Aorta (tissue), 5 donors: Measurements from ENCODE around the gene GPR137B. TPM values are rescaled to one million over a fixed set of nuclear protein-coding genes. Genes with fewer than 3 reads are reported as not detected.
"Not testable (repeated sequence)": the region's sequence is repeated elsewhere in the genome, so short reads cannot be mapped to it uniquely, and the experiment has no call there.

Experiments used
- ATAC-seq: fragments of 200-7000 bp; cut with Tn5 transposase; one replicate; pipeline ENCODE4 v1.9.1; 2022; ENCODE audit warnings: moderate library complexity; ENCODE audit not compliant: low FRiP score
- DNase-seq, 2 donors: peaks; one replicate each; pipeline ENCODE4 v3.0.0-alpha.2; 2020
- H3K27ac ChIP-seq, 2 donors: one replicate each; pipeline ENCODE4 v1.5.1; 2013; ENCODE audit warnings: low read length in 2 of 2, mild to moderate bottlenecking in 2 of 2, moderate library complexity in 2 of 2, control low read depth in 1 of 2, inconsistent platforms in 1 of 2, low read depth in 1 of 2
- H3K27me3 ChIP-seq, 2 donors: one replicate each; pipeline ENCODE4 v1.6.1; 2013; ENCODE audit warnings: control low read depth in 1 of 2, low read length in 1 of 2, mild to moderate bottlenecking in 1 of 2, moderate library complexity in 1 of 2; ENCODE audit not compliant: insufficient read depth in 2 of 2, control insufficient read depth in 1 of 2
- H3K36me3 ChIP-seq, 2 donors: one replicate each; pipeline ENCODE4 v1.6.1; 2013; ENCODE audit warnings: control low read depth in 1 of 2, low read length in 1 of 2, mild to moderate bottlenecking in 1 of 2; ENCODE audit not compliant: insufficient read depth in 2 of 2, control insufficient read depth in 1 of 2
- H3K4me1 ChIP-seq, 2 donors: one replicate each; pipeline ENCODE4 v1.6.1; 2013; ENCODE audit warnings: low read length in 2 of 2, control low read depth in 1 of 2, mild to moderate bottlenecking in 1 of 2, moderate library complexity in 1 of 2; ENCODE audit not compliant: insufficient read depth in 2 of 2, control insufficient read depth in 1 of 2
- H3K4me3 ChIP-seq, 2 donors: one replicate each; pipeline ENCODE4 v1.5.1; 2013; ENCODE audit warnings: low read length in 2 of 2, control low read depth in 1 of 2, mild to moderate bottlenecking in 1 of 2
- H3K9me3 ChIP-seq: one replicate; pipeline ENCODE4 v1.6.1; 2013; ENCODE audit warnings: mild to moderate bottlenecking, low read length; ENCODE audit not compliant: control insufficient read depth
- WGBS, 2 donors: extraction: QIAGEN DNeasy Blood & Tissue Kit; methylation state at CpG; one replicate each; pipeline ENCODE4 v1.1.7; 2013; 5-methylcytosine and 5-hydroxymethylcytosine counted together
- intact Hi-C, 2 donors: fragments of 100-400 bp; cut with DNase I; formaldehyde crosslinking; loops; one replicate each; pipeline versions ENCODE4 v1.14.2 to v1.15.0; 2022
- polyA plus RNA-seq, 2 donors: library from polyadenylated mRNA; stranded (reverse); fragments of 200-250 nt; gene quantifications; one replicate each; pipeline ENCODE4 v1.2.3, GENCODE V29; 2013
- total RNA-seq, 2 donors: library from RNA; stranded (reverse); fragmentation: NEBNext Ultra II Directional; extraction: Animal tissue kit (Norgen Biotek cat#: 25700); gene quantifications; one replicate each; pipeline ENCODE4 v1.2.1, GENCODE V29; 2021
- donor health status: healthy with polysubstance abuse.
- donor health status: Bipolar disorder and iron deficiency.
- donor health status: DM: no; HTN: no; CAD: no.
- donor health status: DM: no; HTN: no; CAD: no.
- donor health status: DM: yes; HTN: yes; CAD: no.

Gene GPR137B
- total and polyA plus RNA-seq, 4 donors, result 15.4 to 21.3 (median 19.5) TPM

- peak in 1 of 2 donors; percentile 18 for DNase-seq
- H3K4me1 ChIP-seq, result no peaks in the 10 kb centered on the region
- H3K36me3 ChIP-seq, result no peaks in the 10 kb centered on the region
- ATAC-seq, result no peak
- 94 to 95% methylated on average over 10 of the region's 10 CpGs for WGBS, 2 donors
- peaks cover 3% of the 10 kb centered on the region for H3K9me3 ChIP-seq
- H3K4me3 ChIP-seq, result no peak overlapping the region
- no peak overlapping the region for H3K27ac ChIP-seq
- H3K27me3 ChIP-seq, result no peaks in the 10 kb centered on the region
- intact Hi-C loops, result no loop called here
These were observed 18.3 kb downstream of the GPR137B start for GRCh38 chr1:236160540-236161127.

GRCh38 chr1:236161230-236161629 lies 18.9 kb downstream of the GPR137B start:
- WGBS, 2 donors, result 74 to 85% methylated on average over 9 of the region's 9 CpGs
- intact Hi-C loops, result no loop called here
- no peak for ATAC-seq

DNA sequence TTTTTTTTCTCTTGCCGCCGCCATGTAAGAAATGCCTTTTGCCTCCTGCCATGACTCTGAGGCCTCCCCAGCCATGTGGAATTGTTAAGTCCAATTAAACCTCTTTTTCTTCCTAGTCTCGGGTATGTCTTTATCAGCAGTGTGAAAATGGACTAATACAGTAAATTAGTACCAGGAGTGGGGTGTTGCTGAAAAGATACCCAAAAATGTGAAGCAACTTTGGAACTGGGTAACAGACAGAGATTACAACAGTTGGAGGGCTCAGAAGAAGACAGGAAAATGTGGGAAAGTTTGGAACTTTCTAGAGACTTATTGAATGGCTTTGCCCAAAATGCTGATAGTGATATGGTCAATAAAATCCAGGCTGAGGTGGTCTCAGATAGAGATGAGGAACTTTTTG lies 19.4 kb downstream of the GPR137B start:
- H3K4me3 ChIP-seq, H3K4me1 ChIP-seq, H3K36me3 ChIP-seq, ATAC-seq, intact Hi-C loops, H3K27ac ChIP-seq, H3K27me3 ChIP-seq, H3K9me3 ChIP-seq: not testable (repeated sequence)
- WGBS, 2 donors, result 97 to 100% methylated on average over 3 of the region's 3 CpGs
- DNase-seq, result peak in 1 of 2 donors; percentile 10

More at GRCh38 chr1:236161230-236161629, 18.9 kb downstream of the GPR137B start:
- Histone ChIP-seq H3K36me3 (no peaks in the 10 kb centered on the region), H3K4me3 (no peak overlapping the region), H3K4me1 (no peaks in the 10 kb centered on the region), H3K27me3 (no peaks in the 10 kb centered on the region), H3K27ac (no peak overlapping the region), H3K9me3 (peaks cover 3% of the 10 kb centered on the region)
- DNase-seq, result peak in 1 of 2 donors; percentile 23

- no peak overlapping the region for H3K27ac ChIP-seq
- no peak overlapping the region for H3K4me3 ChIP-seq
- no peaks in the 10 kb centered on the region for H3K36me3 ChIP-seq
- no peaks in the 10 kb centered on the region for H3K27me3 ChIP-seq
- DNase-seq (no peak), ATAC-seq (no peak)
- peaks cover 3% of the 10 kb centered on the region for H3K9me3 ChIP-seq
- 81 to 85% methylated on average over 6 of the region's 6 CpGs for WGBS, 2 donors
- intact Hi-C loops, result no loop called here
- no peaks in the 10 kb centered on the region for H3K4me1 ChIP-seq
These were observed 21.3 kb downstream of the GPR137B start for GRCh38 chr1:236163463-236164153.

DNA sequence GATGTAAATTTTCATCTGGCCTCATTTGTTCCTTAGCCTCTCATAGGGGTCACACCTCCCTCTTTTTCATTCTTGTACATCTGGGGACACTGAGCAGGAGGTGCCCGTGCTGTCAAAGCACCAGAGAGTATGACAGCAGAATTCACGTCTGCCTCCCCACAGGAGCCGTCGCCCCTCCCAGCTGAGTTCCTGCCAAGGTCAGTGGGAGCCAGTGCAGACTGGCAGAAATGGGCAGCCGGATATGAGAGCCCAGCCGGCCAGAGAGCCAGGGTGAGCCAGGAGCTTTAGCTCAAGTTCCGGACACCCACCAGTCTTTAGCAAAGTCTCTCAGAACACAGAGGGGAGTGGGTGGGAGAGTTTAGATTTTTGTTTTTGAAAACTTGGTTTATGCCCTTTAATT lies 21.9 kb downstream of the GPR137B start:
- peaks cover 0 to 1% of the 10 kb centered on the region in 2 donors for H3K27me3 ChIP-seq
- no peaks in the 10 kb centered on the region for H3K36me3 ChIP-seq
- H3K4me3 ChIP-seq, result no peak overlapping the region
- no peak for DNase-seq
- intact Hi-C loops, result no loop called here
- WGBS, 2 donors, result 33 to 39% methylated on average over 7 of the region's 7 CpGs
- H3K27ac ChIP-seq, result no peak overlapping the region
- H3K4me1 ChIP-seq, result no peaks in the 10 kb centered on the region
- H3K9me3 ChIP-seq, result peaks cover 3% of the 10 kb centered on the region
- ATAC-seq, result peak; percentile 41

- Histone ChIP-seq H3K27me3 (peaks cover 0 to 1% of the 10 kb centered on the region in 2 donors), H3K27ac (no peak overlapping the region), H3K36me3 (no peaks in the 10 kb centered on the region), H3K4me3 (no peak overlapping the region), H3K4me1 (no peaks in the 10 kb centered on the region), H3K9me3 (peaks cover 3% of the 10 kb centered on the region)
- WGBS, 2 donors, result 98% methylated on average over 10 of the region's 10 CpGs
- DNase-seq (no peak), ATAC-seq (no peak)
- intact Hi-C loops, result no loop called here
These were observed 23.1 kb downstream of the GPR137B start for GRCh38 chr1:236165238-236165981.

DNA sequence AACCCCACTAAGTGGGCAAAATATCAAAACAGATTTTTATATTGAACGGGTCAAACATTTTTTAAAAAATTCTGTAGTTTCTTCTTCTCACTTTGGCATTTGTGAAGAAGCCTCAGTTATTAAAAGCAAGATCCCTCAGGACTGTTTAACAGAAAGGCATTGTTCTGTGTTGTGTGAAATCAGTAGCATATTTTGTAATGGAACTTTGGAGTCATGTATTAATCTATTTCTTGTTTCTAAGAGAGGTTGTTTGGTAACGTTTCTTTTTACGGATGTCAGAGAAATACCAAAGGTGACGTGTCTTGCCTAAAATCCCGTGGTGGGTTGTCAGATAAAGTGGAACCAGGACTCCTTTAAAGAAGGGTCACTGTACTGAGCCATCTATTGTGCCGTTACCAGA lies 23.7 kb downstream of the GPR137B start:
- intact Hi-C loops, result no loop called here
- ATAC-seq (no peak), DNase-seq (no peak)
- Histone ChIP-seq H3K27ac (no peak overlapping the region), H3K4me3 (no peak overlapping the region), H3K36me3 (no peaks in the 10 kb centered on the region), H3K27me3 (peaks cover 0 to 1% of the 10 kb centered on the region in 2 donors), H3K9me3 (peaks cover 3% of the 10 kb centered on the region), H3K4me1 (no peaks in the 10 kb centered on the region)
- 92 to 94% methylated on average over 6 of the region's 6 CpGs for WGBS, 2 donors

GRCh38 chr1:236167154-236167553 lies 24.8 kb downstream of the GPR137B start:
- Histone ChIP-seq H3K36me3 (no peaks in the 10 kb centered on the region), H3K4me3 (no peak overlapping the region), H3K4me1 (no peaks in the 10 kb centered on the region), H3K27ac (no peak overlapping the region), H3K27me3 (peaks cover 0 to 1% of the 10 kb centered on the region in 2 donors), H3K9me3 (no peaks in the 10 kb centered on the region)
- ATAC-seq (no peak), DNase-seq (no peak)
- intact Hi-C loops, result no loop called here
- WGBS, 2 donors, result 94 to 96% methylated on average over 7 of the region's 7 CpGs
